MG63 (cell line): ENCODE results near the gene PDS5A. TPM values are rescaled to one million over a fixed set of nuclear protein-coding genes. Genes with fewer than 3 reads are reported as not detected.
"Not testable (repeated sequence)": the region's sequence is repeated elsewhere in the genome, so short reads cannot be mapped to it uniquely, and the experiment has no call there.

Experiments used
- DNase-seq: peaks from one replicate; pipeline ENCODE4 v3.0.0-alpha.2; 2020
- H3K27me3 ChIP-seq: fragments of 250-450 bp; sonication (Bioruptor Pico); 2 replicates; pipeline ENCODE4 v1.5.1; 2020; ENCODE audit warnings: mild to moderate bottlenecking, moderate library complexity
- H3K36me3 ChIP-seq: fragments of 250-450 bp; sonication (Bioruptor Pico); 2 replicates; pipeline ENCODE4 v1.5.1; 2020; ENCODE audit warnings: mild to moderate bottlenecking, moderate library complexity
- H3K4me3 ChIP-seq: fragments of 250-450 bp; sonication (Bioruptor Pico); 2 replicates; pipeline ENCODE4 v1.5.1; 2020; ENCODE audit warnings: mild to moderate bottlenecking, moderate library complexity
- H3K9me3 ChIP-seq: fragments of 250-450 bp; sonication (Bioruptor Pico); 2 replicates; pipeline ENCODE4 v1.5.1; 2020; ENCODE audit warnings: mild to moderate bottlenecking, moderate library complexity
- total RNA-seq: library from RNA; depleted of rRNA; stranded (reverse); fragments of >200 nt; shearing (Covaris generic); gene quantifications from 2 replicates; pipeline ENCODE4 v1.2.3, GENCODE V29; 2014; ENCODE audit warnings: low replicate concordance

Gene PDS5A
- total RNA-seq, 1 experiment from 2014 or later: 19.2 TPM

DNA sequence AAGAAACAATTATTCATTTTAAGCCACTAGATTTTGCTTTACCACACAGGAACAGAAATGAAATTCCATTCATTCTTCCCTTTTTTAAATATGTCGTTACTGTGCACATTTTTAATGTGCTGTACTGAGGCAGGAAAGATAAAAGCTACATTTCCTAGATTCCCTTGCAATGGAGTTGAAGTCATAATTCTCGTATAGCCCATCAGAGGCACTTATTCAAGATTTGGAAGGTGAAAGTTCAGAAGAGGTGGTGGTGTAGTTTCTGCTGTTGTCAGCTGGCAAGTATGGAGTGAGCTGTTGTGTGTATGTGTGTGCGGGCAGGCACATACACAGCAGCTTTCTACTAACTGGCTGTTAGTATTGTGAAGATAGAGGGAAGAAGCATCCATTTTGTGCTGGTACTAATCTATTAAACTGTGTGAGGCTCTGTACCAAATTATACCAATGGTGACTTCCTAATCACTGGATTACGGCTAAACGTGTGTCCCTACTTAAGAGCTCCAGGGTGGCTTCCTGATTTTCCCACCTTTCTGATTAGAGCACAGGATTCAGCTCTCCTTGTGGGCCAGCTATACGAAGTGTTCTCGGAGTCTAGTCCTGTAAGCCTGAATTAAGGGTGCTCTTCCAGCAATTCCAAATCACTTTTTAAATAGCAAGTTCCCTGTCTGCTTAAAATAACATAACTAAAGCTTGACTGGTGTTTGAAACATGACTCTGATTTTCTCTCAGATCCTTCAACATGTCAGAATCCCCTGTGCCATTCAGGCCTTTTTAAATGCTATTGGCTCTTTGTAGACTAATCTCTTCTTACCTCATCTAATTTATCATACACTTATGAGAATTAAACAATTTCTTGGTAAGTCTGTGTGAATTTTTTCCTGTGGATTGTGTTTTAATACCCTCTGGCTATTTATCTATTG is 43.8 kb downstream of the PDS5A start:
- no peak for DNase-seq
- Histone ChIP-seq H3K36me3 (no peaks in the 10 kb centered on the region), H3K4me3 (no peak overlapping the region), H3K9me3 (no peaks in the 10 kb centered on the region), H3K27me3 (no peaks in the 10 kb centered on the region)

DNA sequence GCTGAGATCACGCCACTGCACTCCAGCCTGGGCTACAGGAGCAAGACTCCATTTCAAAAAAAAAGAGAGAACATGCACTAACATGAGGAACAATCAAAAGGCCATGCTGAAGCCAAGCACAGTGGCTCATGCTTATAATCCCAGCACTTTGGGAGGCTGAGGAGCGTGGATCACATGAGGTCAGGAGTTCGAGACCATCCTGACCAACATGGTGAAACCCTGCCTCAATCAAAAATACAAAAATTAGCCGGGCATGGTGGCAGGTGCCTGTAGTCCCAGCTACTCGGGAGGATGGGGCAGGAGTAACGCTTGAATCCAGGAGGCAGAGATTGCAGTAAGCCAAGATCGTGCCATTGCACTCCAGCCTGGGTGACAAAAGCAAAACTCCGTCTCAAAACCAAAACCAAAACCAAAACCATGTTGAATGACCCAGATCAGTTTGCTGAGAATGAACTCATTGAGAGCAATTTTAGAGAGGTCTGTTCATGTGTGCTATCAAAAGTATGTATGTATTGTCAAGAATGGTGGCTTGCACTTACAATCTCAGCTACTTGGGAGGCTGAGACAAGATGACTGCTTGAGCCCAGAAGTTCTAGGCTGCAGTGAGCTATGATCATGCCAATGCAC is 44.8 kb downstream of the PDS5A start:
- no peak for DNase-seq

DNA sequence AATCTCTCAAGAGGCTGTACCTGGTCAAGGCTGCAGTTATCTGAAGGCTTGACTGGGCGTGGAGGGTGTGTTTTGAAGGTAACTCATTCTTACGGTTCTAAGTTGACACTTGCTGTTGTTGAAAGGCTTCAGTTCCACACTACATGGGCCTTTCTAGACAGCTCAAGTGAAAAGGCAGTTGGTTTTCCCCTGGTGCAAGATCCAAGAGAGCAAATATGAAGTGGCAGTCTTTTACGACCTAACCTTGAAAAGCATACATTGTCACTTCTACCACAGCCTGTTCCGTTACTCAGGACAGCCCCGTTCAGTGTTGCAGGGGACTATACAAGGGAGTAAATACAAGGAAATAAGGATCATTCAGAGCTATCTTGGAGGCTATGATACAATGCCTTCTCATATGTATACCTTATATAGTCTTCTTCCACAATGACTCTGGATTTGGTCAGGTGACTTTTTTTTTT is 46.2 kb downstream of the PDS5A start:
- Histone ChIP-seq H3K9me3 (no peaks in the 10 kb centered on the region), H3K4me3 (no peak overlapping the region), H3K27me3 (no peaks in the 10 kb centered on the region), H3K36me3 (peaks cover 6% of the 10 kb centered on the region)
- no peak for DNase-seq

More for the DNA sequence above, 44.8 kb downstream of the PDS5A start:
- H3K9me3 ChIP-seq: no peaks in the 10 kb centered on the region
- peaks cover 1% of the 10 kb centered on the region for H3K36me3 ChIP-seq
- H3K27me3 ChIP-seq: no peaks in the 10 kb centered on the region
- no peak overlapping the region for H3K4me3 ChIP-seq

DNA sequence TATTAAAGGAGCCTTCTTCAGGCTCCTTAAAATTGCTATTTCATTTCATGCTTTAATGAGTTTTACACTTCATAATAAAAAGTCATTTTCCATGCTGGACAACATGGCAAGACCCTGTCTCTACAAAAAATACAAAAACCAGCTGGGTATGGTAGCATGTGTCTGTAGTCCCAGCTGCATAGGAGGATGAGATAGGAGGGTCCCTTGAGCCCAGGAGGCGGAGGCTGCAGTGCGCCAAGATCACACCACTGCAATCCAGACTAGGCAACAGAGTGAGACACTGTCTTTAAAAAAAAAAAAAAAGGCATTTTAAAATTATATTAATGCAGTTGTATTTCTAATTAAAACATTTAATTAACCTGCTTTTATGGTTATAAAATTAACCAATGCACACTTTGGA is 49.2 kb downstream of the PDS5A start:
- H3K36me3 ChIP-seq: peaks cover 10% of the 10 kb centered on the region
- H3K27me3 ChIP-seq: no peaks in the 10 kb centered on the region
- H3K9me3 ChIP-seq: no peaks in the 10 kb centered on the region
- no peak overlapping the region for H3K4me3 ChIP-seq
- DNase-seq: no peak

DNA sequence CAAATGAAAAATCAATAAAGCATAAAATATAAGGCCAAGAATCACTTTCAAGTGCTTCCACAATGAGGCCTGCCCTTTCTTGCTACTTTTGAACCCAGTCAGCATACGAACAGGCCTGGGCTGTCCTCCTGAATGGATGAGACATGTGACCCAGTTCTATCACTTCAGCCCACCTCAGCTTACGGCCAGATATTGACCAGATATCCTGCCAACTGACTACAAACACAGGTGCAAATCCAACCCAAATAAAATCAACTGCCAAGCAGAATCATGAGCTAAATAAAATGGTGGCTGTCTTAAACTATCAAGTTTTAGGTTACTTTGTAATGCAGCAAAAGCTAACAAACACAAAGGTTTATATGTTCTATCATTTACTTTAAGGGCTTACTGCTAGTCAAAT is 53.7 kb downstream of the PDS5A start:
- Histone ChIP-seq H3K27me3 (no peaks in the 10 kb centered on the region), H3K36me3 (peaks cover 15% of the 10 kb centered on the region), H3K4me3 (no peak overlapping the region), H3K9me3 (no peaks in the 10 kb centered on the region)
- no peak for DNase-seq

DNA sequence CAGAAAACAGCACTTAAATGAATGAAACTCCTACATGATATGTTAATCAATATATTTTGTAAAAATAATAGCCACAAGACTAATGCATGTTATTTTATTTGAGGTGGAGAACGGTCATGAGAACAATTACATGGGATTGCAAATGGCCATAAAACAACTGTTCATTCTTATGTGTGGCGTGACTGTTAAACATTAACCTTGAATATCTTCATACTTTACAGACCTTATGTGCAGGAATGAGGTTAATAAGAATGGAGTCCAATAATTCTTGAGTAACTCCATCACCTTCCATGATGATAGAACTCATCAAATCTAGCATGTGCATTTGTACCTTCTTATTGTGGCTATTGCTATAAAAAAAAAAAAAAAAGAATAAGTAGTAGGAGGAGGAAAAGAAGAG is 55.3 kb downstream of the PDS5A start:
- no peaks in the 10 kb centered on the region for H3K27me3 ChIP-seq
- H3K36me3 ChIP-seq: peaks cover 10% of the 10 kb centered on the region
- no peak for DNase-seq
- no peak overlapping the region for H3K4me3 ChIP-seq
- H3K9me3 ChIP-seq: no peaks in the 10 kb centered on the region

DNA sequence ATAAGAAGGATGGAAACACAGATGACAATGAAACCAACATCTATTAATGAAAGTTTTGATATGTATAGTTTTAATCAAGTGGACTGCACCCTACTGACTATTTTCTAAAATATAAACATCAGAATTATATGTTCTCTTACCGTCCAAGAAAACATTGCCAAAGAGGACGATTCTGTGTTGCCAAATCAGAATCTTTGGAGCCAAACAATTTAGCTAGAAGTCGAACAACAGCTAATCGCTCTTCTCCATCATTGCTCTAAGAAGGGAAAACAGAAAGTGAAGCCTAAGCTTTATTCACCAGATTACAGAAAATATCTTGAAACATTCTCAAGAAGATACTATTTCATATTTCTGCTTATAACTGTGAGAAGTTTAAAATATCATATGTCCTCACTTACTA is 64.2 kb downstream of the PDS5A start:
- no peak for DNase-seq
- H3K4me3 ChIP-seq: no peak overlapping the region
- H3K9me3 ChIP-seq: no peaks in the 10 kb centered on the region
- peaks cover 18% of the 10 kb centered on the region for H3K36me3 ChIP-seq
- no peaks in the 10 kb centered on the region for H3K27me3 ChIP-seq

DNA sequence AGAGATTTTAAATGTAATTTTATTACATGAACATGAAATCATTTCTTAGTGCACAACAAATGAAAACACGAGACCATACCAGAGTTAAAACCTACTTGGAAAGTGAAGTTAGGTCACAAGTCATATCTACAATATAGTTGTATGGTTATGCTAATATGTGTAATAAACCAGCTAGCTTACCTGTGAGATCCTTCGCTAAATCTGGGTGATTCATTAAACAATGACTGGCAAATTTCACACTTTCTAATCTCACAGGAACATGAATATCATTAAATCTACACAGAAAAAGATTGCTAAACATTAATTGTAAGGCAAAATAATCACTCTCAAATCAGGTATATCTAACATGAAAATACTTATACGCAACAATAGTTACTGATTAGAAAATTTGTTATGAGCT is 67.6 kb downstream of the PDS5A start:
- no peak for DNase-seq
- Histone ChIP-seq H3K9me3 (no peaks in the 10 kb centered on the region), H3K36me3 (peaks cover 21% of the 10 kb centered on the region), H3K4me3 (no peak overlapping the region), H3K27me3 (no peaks in the 10 kb centered on the region)

DNA sequence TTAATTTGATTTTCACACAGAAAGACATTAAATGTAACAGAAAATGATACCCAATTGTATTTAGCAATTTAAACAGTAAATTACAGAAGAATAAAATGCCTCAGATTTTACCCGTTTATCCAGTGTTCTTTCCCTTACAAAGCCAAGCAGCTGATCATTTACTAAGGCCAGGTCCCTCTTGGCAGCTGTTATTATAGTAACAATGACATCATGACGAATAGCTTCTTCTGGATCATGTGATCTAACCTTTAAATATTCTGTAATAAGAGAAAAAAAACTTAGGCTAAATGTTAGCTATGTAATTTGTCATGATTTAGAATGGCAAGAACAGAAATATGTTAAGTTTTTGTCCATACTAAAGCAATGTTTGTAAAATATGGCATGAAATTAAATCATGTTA is 69.4 kb downstream of the PDS5A start:
- DNase-seq: no peak
- H3K27me3 ChIP-seq: no peaks in the 10 kb centered on the region
- H3K9me3 ChIP-seq: no peaks in the 10 kb centered on the region
- peaks cover 21% of the 10 kb centered on the region for H3K36me3 ChIP-seq
- no peak overlapping the region for H3K4me3 ChIP-seq

DNA sequence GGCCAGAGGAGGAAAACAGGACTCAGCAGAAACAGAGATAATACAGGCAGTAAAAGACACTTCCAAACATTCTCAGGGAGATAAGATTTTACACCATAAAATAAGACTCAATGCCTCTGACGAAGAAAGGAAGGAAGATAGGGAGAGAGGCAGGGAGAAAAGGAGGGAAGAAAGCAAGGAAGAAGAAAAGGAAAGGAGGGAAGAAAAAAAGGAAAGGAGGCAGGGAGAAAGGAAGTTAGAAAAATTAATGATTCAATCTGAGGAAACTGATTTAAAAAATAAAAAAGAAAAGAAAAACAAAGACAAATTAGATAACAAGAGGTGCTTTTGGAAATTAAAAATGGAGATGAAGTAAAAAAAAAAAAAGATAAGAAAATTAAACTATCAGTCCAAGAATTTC is 72.1 kb downstream of the PDS5A start:
- H3K4me3 ChIP-seq: no peak overlapping the region
- H3K9me3 ChIP-seq: no peaks in the 10 kb centered on the region
- no peaks in the 10 kb centered on the region for H3K27me3 ChIP-seq
- DNase-seq: no peak
- peaks cover 26% of the 10 kb centered on the region for H3K36me3 ChIP-seq

DNA sequence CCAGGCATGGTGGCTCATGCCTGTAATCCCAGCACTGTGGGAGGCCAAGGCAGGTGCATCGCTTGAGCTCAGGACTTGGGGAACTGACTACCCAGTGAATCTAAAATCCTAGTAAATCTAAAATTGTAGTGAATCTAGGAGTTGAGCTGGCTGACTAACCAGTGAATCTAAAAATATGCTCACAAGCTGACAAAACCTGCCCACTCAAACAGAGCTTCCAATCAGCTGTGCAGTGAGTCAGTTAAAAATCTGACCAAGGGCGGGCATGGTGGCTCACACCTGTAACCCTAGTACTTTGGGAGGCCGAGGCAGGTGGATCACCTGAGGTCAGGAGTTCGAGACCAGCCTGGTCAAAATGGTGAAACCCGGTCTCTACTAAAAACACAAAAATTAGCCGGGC is 72.7 kb downstream of the PDS5A start:
- DNase-seq, H3K9me3 ChIP-seq, H3K4me3 ChIP-seq, H3K27me3 ChIP-seq: not testable (repeated sequence)
- H3K36me3 ChIP-seq: peaks cover 26% of the 10 kb centered on the region

DNA sequence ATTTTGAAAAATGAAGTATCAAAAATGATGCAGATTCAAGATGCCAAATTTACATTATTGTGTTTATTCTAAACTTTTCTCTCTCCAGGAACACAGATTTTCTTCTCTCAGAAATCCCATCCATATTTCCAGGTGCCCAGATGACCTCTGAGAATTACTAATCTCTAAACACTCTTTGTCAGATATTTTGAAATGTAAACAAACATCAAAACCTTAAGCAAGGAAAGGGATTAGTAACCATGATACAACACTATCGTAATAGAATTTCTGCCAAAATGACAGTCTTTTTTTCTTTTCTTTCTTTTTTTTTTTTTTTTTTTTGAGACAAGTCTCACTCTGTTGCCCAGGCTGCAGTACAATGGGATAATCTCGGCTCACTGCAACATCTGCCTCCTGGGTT is 76.7 kb downstream of the PDS5A start:
- H3K36me3 ChIP-seq: peaks cover 34% of the 10 kb centered on the region
- DNase-seq: no peak
- H3K27me3 ChIP-seq: no peaks in the 10 kb centered on the region

DNA sequence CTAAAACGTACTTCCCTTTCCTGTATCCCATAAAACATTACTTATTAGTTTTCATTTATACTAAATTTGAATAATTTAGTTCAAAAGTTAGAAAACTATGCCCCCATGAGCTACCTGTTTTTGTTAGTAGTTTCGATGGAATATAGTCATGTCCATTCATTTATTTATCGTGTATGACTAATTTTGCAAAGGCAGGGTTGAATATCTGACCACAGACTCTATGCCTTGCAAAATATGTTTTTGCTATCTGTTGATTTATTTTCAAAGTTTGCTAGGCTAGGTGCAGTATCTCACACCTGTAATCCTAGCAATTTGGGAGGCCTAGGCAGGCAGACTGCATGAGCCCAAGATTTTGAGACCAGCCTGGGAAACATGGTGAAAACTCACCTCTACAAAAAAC is 78.4 kb downstream of the PDS5A start:
- Histone ChIP-seq H3K36me3 (peaks cover 29% of the 10 kb centered on the region), H3K27me3 (no peaks in the 10 kb centered on the region), H3K4me3 (no peak overlapping the region), H3K9me3 (no peaks in the 10 kb centered on the region)
- no peak for DNase-seq

More for the DNA sequence above, 76.7 kb downstream of the PDS5A start:
- Histone ChIP-seq H3K9me3 (no peaks in the 10 kb centered on the region), H3K4me3 (no peak overlapping the region)

DNA sequence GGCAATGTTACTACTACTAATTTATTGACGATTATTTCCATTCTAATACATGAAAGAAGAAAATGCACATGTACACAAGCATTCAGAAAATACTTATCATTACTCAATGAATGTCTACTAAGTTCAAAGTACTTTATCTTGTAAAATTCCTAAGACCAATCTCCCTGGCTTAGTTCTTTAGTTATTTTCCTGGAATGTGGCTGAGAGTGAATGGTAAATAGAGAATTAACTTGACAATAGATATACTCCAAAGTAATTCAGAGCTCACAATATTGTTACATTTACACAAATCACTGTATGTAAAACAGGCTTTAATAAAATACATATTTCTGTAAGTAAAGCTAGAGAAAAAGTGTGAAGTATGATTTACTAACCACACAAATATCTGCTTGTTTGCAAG is 79.7 kb downstream of the PDS5A start:
- Histone ChIP-seq H3K4me3 (no peak overlapping the region), H3K36me3 (peaks cover 25% of the 10 kb centered on the region), H3K27me3 (no peaks in the 10 kb centered on the region), H3K9me3 (no peaks in the 10 kb centered on the region)
- DNase-seq: no peak

DNA sequence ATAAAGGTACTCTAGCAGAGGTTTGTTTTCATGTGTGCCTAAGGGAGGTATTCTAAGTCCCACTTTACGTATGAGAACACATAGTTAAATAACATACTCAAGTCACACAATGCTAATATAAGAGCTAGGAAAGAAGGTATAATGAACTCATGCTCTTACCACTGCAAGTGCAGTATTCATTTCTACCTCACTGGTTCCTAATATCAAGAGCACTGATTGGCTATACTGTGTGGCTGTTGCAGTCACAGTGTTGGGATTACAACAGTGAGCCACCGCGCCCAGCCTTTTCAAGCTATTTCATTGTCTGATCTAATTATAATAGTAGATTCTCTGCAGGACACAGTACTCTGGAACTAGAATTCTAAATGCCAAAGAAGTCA is 84.0 kb downstream of the PDS5A start:
- DNase-seq: no peak
- H3K9me3 ChIP-seq: no peaks in the 10 kb centered on the region
- H3K27me3 ChIP-seq: no peaks in the 10 kb centered on the region
- H3K4me3 ChIP-seq: no peak overlapping the region
- H3K36me3 ChIP-seq: peaks cover 9% of the 10 kb centered on the region

DNA sequence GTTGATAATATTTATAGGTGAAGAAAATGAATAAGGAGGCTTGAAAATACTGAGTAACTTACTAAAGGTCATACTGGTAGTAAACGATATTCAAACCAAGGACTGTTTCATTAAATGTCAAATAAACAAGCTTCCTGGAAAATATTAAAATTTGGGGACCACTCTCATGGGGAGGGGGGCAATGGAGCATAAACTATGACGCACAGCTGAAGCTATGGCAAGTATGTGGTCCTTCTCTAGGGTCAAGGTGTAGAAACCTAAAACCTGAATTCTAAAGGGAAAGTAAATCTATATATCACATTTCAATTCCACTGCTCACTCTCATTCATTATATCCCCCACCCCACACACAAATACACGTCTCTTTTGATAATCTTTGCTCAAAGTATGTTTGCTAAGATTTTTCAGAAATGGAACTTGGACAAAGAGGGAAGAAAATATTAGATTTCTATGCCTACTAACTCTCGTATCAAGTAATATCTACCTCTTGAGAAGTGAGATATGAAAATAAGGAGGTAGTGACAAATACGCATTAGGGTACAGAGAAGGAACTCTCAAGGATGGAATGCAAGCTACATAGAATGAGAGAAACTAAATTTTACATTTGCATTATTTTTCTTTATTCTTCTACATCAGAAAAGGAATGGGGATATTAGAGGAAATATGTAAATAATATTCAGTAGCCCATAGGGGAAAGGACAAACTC is 84.6 kb downstream of the PDS5A start:
- no peaks in the 10 kb centered on the region for H3K9me3 ChIP-seq
- H3K36me3 ChIP-seq: peaks cover 8% of the 10 kb centered on the region
- H3K4me3 ChIP-seq: no peak overlapping the region
- no peak for DNase-seq
- H3K27me3 ChIP-seq: no peaks in the 10 kb centered on the region

DNA sequence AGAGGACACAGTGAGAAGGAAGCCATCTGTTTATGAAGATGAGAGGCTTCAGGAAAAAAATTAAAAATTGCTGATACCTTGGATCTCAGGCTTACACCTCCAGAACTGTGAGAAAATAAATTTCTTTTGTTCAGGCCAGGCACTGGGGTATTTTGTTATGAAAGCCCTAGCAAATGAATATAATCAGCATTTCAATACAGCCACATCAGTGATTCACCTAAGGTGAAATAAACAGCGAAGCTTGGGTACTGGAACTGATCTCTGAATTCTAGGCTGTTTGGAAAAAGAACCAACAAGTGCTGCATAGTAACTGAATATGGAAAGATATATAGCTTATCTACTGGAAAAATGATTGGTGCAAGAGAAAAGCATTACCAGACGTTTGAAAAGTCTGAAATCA is 88.5 kb downstream of the PDS5A start:
- peaks cover 8% of the 10 kb centered on the region; the same call in 1 of the 2 replicates for H3K36me3 ChIP-seq
- H3K9me3 ChIP-seq: no peaks in the 10 kb centered on the region
- H3K4me3 ChIP-seq: no peak overlapping the region
- no peaks in the 10 kb centered on the region for H3K27me3 ChIP-seq
- no peak for DNase-seq
